Suprapubic skin (tissue), 4 donors: ENCODE results near the gene GREM2. TPM values are rescaled to one million over a fixed set of nuclear protein-coding genes. Genes with fewer than 3 reads are reported as not detected.

ENCODE experiments used
- DNase-seq, 2 donors: peaks; one replicate each; pipeline ENCODE4 v3.0.0-alpha.2; 2019; ENCODE audit warnings: low spot score in 2 of 2
- H3K27ac ChIP-seq: fragments of 200-600 bp; sonication (generic); one replicate; pipeline ENCODE4 v1.5.1; 2019
- H3K27me3 ChIP-seq: fragments of 200-600 bp; sonication (generic); one replicate; pipeline ENCODE4 v1.5.1; 2019
- H3K36me3 ChIP-seq: fragments of 200-600 bp; sonication (generic); one replicate; pipeline ENCODE4 v1.5.1; 2019
- H3K4me1 ChIP-seq: fragments of 200-600 bp; sonication (generic); one replicate; pipeline ENCODE4 v1.5.1; 2019
- H3K4me3 ChIP-seq: fragments of 200-600 bp; sonication (generic); one replicate; pipeline ENCODE4 v1.5.1; 2019; ENCODE audit warnings: mild to moderate bottlenecking
- H3K9me3 ChIP-seq: fragments of 200-600 bp; sonication (generic); one replicate; pipeline ENCODE4 v1.5.1; 2019
- EP300 ChIP-seq: sonication (generic); formaldehyde crosslinking; IDR thresholded peaks from one replicate; pipeline ENCODE4 v1.6.1; 2017; ENCODE audit warnings: antibody characterized with exemption
- POLR2A ChIP-seq, 2 donors: fragments of 450-650 bp; IDR thresholded peaks; one replicate each; pipeline ENCODE4 v1.6.1; 2017; ENCODE audit warnings: antibody characterized with exemption in 2 of 2, mild to moderate bottlenecking in 2 of 2, moderate library complexity in 2 of 2
- POLR2AphosphoS5 ChIP-seq, 3 donors: sonication (generic); formaldehyde crosslinking; IDR thresholded peaks; one replicate each; pipeline ENCODE4 v1.6.1; 2017; ENCODE audit warnings: antibody characterized with exemption in 3 of 3
- WGBS: methylation state at CpG from one replicate; pipeline ENCODE4 v1.1.5; 2018; 5-methylcytosine and 5-hydroxymethylcytosine counted together
- total RNA-seq, 4 donors: library from RNA; depleted of rRNA; stranded (reverse); fragments of >200 nt; gene quantifications; one replicate each; pipeline ENCODE4 v1.1.0, GENCODE V29; 2016
- TF ChIP-seq, protein P1 (sequence below), 2 donors: fragments of 200-600 bp in 1 of 2; fragments of 450-650 bp in 1 of 2; sonication (generic) in 1 of 2; IDR thresholded peaks; one replicate each; pipeline ENCODE4 v1.5.1; 2016 to 2019; ENCODE audit warnings: antibody characterized with exemption in 2 of 2, mild to moderate bottlenecking in 1 of 2, moderate library complexity in 1 of 2

The GREM2 gene
- total RNA-seq, 4 donors from 2014 or later, result 0.11 to 1.3 (median 0.38) TPM

DNA sequence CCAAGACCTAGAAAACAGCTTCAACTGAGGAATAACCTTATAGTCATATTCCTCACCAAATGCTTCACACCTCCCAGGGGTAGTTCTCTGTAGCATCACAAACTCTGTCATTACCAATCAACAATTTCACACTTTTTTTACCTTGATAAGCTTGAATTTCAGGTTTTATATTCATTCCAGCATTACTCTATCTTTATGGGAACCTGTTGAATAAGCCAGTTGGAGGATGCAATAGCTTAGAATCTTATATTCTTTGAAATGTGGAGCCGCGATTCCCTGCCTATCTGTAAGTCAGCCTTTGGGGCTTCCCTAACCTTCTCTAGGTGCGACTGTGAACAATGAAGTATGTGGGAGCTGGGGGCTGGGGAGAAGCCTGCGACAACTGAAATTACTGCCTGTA, 145.4 kb downstream of the GREM2 start:
- H3K27me3 ChIP-seq, result no peaks in the 10 kb centered on the region

DNA sequence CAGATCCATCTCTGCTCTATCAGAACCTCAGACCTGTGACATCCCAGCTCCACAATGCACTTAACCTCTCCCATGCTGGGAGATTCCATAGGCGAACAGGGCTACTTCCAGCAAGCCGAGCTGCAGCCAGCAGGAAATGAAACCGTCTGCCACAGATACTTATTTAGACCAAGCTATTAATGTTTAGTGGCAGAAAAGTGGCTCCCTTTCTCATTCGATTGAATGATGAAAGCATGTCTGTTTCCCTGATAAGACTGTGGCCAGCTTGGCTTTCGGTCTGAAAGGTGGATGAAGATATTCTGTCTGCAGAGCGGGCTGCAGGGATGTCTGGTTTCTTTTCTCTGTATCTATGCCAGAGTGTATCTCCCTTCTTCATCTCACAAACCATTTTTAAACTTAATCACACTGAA, 146.4 kb downstream of the GREM2 start:
- Histone ChIP-seq H3K9me3 (no peaks in the 10 kb centered on the region), H3K27me3 (no peaks in the 10 kb centered on the region), H3K36me3 (no peaks in the 10 kb centered on the region), H3K4me1 (no peaks in the 10 kb centered on the region), H3K4me3 (no peak overlapping the region), H3K27ac (no peak overlapping the region)
- TF ChIP-seq POLR2A (IDR thresholded peaks at IDR 0.05), result no peak
- TF ChIP-seq POLR2AphosphoS5 (IDR thresholded peaks at IDR 0.05), result no peak
- no peak for TF ChIP-seq EP300
- TF ChIP-seq, protein P1, sequence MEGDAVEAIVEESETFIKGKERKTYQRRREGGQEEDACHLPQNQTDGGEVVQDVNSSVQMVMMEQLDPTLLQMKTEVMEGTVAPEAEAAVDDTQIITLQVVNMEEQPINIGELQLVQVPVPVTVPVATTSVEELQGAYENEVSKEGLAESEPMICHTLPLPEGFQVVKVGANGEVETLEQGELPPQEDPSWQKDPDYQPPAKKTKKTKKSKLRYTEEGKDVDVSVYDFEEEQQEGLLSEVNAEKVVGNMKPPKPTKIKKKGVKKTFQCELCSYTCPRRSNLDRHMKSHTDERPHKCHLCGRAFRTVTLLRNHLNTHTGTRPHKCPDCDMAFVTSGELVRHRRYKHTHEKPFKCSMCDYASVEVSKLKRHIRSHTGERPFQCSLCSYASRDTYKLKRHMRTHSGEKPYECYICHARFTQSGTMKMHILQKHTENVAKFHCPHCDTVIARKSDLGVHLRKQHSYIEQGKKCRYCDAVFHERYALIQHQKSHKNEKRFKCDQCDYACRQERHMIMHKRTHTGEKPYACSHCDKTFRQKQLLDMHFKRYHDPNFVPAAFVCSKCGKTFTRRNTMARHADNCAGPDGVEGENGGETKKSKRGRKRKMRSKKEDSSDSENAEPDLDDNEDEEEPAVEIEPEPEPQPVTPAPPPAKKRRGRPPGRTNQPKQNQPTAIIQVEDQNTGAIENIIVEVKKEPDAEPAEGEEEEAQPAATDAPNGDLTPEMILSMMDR (IDR thresholded peaks at IDR 0.05), result no peak
- WGBS, result 53% methylated on average over 6 of the region's 6 CpGs
- no peak for DNase-seq

More for the DNA sequence above, 145.4 kb downstream of the GREM2 start:
- Histone ChIP-seq H3K9me3 (no peaks in the 10 kb centered on the region), H3K4me1 (no peaks in the 10 kb centered on the region), H3K4me3 (no peak overlapping the region), H3K36me3 (no peaks in the 10 kb centered on the region), H3K27ac (no peak overlapping the region)
- TF ChIP-seq EP300 (no peak), POLR2AphosphoS5 (IDR thresholded peaks at IDR 0.05) (no peak), POLR2A (IDR thresholded peaks at IDR 0.05) (no peak)
- TF ChIP-seq, protein P1 (IDR thresholded peaks at IDR 0.05), result no peak
- 81% methylated on average over 4 of the region's 4 CpGs for WGBS
- no peak for DNase-seq

GRCh38 chr1:240464099-240464498, 147.9 kb downstream of the GREM2 start:
- no peaks in the 10 kb centered on the region for H3K4me1 ChIP-seq
- no peaks in the 10 kb centered on the region for H3K36me3 ChIP-seq
- DNase-seq, result no peak
- no peak overlapping the region for H3K4me3 ChIP-seq
- no peaks in the 10 kb centered on the region for H3K27me3 ChIP-seq
- no peaks in the 10 kb centered on the region for H3K9me3 ChIP-seq
- TF ChIP-seq, protein P1 (IDR thresholded peaks at IDR 0.05), result no peak
- TF ChIP-seq POLR2AphosphoS5 (IDR thresholded peaks at IDR 0.05), result no peak
- no peak for TF ChIP-seq POLR2A (IDR thresholded peaks at IDR 0.05)
- no peak for TF ChIP-seq EP300
- H3K27ac ChIP-seq, result no peak overlapping the region
- 93% methylated on average over 2 of the region's 2 CpGs for WGBS

DNA sequence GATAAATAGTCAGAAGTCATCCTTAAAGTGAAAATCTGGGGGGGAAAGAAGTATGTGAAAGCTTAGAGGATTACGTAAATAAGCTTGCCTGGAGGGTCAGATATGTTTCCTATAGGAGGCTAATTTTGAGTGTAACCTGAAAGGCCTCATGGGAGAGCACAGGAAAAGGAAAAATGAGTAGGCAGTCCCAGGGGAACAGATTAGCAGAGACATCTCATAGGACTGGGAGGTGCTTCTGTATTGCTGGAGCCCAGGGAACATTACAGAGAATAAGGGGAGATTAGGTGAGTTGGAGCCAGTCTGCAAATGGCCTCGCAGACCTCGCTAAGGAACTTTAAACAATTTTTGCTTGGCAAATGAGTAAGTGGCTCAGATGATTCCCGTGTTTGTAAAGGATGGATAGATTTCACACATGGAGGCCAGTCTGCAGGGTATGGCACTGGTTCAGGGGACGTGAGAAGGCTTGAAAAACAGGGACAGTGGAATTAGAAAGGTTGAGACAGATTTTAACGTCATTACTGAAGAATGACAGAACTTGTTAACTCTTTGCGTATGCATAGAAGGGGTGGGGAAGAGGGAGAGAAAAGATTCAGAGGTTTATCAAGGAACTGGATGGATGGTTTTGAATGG, 149.1 kb downstream of the GREM2 start:
- Histone ChIP-seq H3K4me1 (no peaks in the 10 kb centered on the region), H3K9me3 (no peaks in the 10 kb centered on the region), H3K36me3 (no peaks in the 10 kb centered on the region), H3K27ac (no peak overlapping the region), H3K27me3 (no peaks in the 10 kb centered on the region), H3K4me3 (no peak overlapping the region)
- 74% methylated on average over 7 of the region's 7 CpGs for WGBS
- TF ChIP-seq POLR2AphosphoS5 (IDR thresholded peaks at IDR 0.05) (no peak), EP300 (no peak), POLR2A (IDR thresholded peaks at IDR 0.05) (no peak)
- TF ChIP-seq, protein P1 (IDR thresholded peaks at IDR 0.05), result no peak
- DNase-seq, result no peak

DNA sequence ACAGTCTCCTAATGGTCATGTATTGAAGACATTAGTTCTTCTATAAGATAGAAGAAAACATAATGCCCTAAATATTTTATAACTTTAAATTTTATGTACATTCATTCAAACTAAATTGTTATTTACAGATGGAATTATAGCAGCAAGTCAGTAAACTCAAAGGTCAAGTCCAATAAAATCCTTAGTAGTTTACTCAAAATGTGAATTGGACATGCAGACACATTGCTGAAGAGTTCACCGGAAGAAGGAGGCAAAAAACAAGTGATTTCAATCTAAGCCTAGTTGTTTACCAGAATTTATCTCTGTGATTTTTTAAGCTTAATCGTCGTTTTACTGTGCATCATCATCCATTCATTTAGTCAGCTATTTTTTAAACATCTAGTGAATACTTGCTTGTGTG, 149.7 kb downstream of the GREM2 start:
- Histone ChIP-seq H3K27me3 (no peaks in the 10 kb centered on the region), H3K36me3 (no peaks in the 10 kb centered on the region), H3K27ac (no peak overlapping the region), H3K4me3 (no peak overlapping the region), H3K9me3 (no peaks in the 10 kb centered on the region), H3K4me1 (no peaks in the 10 kb centered on the region)
- TF ChIP-seq POLR2A (IDR thresholded peaks at IDR 0.05) (no peak), EP300 (no peak), POLR2AphosphoS5 (IDR thresholded peaks at IDR 0.05) (no peak)
- TF ChIP-seq, protein P1 (IDR thresholded peaks at IDR 0.05), result no peak
- WGBS, result 85% methylated on average over 3 of the region's 3 CpGs
- no peak for DNase-seq
